ENCODE results near the gene APAF1. TPM values are rescaled to one million over a fixed set of nuclear protein-coding genes. Genes with fewer than 3 reads are reported as not detected.
"Not testable (repeated sequence)": the region's sequence is repeated elsewhere in the genome, so short reads cannot be mapped to it uniquely, and the experiment has no call there.

APAF1 gene
- total RNA-seq, 2 donors from 2014 or later: 31.4 to 33.1 TPM

DNA sequence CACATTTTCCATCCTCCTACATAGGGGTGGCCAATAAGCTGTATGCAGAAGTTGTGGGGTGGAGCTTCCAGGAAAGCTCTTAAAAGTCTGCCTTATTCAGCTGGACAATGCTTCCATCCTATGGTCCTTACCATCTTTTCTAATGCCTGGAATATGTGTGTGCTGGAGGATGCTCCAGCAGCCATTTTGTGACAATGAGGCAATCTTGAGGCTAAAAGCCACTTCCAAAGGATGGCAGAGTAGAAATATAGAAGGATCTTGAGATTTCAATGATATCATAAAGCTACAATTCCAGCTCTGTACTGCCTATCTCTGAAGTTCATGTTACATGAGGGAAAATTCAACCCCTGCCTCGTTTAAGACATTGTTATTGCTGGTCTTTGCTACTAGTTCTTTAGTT lies 95.7 kb downstream of the APAF1 start:
- DNase-seq (ENCODE audit: low spot score in 2 of 2): no peak
- ATAC-seq: no peak
- Mint-ChIP-seq H3K27ac (peak overlapping the region; percentile 87 to 94), H3K36me3 (peaks cover 4 to 14% of the 10 kb centered on the region in 2 donors), H3K9me3 (no peaks in the 10 kb centered on the region)

DNA sequence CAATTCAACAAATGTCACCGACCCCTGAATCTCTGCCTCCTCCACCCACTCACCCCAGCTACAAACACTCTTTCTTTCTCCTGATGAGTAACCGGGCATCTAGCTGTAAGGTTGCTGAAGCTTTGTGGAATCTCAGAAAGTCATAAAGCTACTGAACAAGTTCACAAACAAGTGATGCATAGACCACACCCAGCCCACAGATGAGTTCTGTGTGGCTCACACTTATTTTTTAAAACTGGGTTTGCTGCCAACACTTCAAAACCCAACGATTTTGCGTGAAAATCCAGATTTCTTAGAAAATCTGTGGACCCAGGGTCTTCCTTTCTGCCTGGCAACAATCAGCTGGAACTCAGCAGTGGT lies 96.1 kb downstream of the APAF1 start:
- ATAC-seq: peak; percentile 76 to 88

DNA sequence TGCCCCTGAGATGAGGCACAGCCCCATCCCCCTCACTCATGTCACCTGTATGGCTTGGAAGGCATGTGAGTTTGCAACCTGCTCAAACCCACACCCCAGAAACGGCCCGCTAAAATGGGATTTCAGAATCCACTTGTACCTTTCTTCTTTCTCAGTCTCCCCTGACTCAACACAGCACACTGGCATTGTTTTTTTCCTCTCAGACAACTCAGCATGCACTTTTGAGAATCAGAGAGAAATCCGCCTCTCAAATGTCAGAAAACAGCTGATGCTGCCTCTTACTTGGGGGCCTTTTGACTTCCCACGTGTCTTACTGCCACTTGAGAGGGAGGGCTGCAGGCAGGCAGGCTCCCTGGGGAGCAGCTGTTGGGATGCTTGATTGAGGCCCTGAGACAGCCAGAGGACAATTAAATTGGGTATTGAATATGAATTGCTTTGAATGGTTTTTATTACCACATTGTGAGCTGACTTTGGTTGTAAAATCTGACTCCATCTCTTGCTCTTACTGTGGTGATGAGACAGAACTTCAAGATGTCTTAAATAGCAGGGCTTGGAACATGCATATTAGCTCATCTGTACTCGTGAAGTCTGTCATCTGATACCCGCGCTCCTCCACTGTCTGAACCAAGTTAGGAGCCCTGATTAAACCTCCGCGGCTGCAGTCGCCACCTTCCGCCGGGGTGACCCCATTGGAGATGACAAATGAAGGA lies 96.6 kb downstream of the APAF1 start:
- no peaks in the 10 kb centered on the region for H3K9me3 Mint-ChIP-seq
- peaks cover 4 to 6% of the 10 kb centered on the region in 2 donors for H3K36me3 Mint-ChIP-seq
- DNase-seq (ENCODE audit: low spot score in 2 of 2) (peak in 1 of 2 donors; percentile 50), ATAC-seq (peak; percentile 45 to 71)
- H3K27ac Mint-ChIP-seq: peak overlapping the region; percentile 87 to 94

More for the DNA sequence above, 96.1 kb downstream of the APAF1 start:
- Mint-ChIP-seq H3K36me3 (peaks cover 4 to 9% of the 10 kb centered on the region in 2 donors), H3K27ac (peak overlapping the region; percentile 87 to 94), H3K9me3 (no peaks in the 10 kb centered on the region)
- peak in 1 of 2 donors; percentile 58 for DNase-seq (ENCODE audit: low spot score in 2 of 2)

DNA sequence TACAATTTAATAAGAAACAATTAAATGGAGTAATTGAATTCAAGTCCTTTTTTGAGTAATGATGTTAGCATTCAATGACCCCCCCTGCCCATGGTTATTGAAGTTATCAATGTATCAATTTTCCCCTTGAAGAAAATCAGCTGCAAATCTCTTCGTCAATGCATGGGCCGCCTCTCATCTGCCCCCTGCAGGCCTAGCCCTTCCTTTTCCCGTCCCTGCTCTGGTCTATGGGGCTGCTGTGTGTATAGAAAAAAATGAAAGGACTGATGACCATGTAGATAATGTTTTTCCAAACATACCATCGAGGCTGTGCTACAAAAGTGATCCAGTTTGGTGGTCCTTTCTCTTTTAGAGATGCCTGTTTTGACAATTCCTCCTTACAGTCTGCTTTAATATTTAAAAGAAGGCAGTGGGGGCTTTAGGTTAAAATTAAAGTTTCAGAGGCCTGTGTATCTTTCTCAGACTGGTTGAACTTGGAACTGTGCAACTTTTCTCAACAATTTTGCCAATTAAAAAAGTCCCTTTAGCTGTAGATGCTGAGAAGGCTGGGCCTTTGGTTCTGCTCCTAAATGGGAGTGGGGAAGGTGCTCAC lies 98.4 kb downstream of the APAF1 start:
- ATAC-seq (no peak), DNase-seq (ENCODE audit: low spot score in 2 of 2) (peak in 1 of 2 donors; percentile 62)
- Mint-ChIP-seq H3K36me3 (peaks cover 4 to 6% of the 10 kb centered on the region in 2 donors), H3K9me3 (no peaks in the 10 kb centered on the region), H3K27ac (no peak overlapping the region)

DNA sequence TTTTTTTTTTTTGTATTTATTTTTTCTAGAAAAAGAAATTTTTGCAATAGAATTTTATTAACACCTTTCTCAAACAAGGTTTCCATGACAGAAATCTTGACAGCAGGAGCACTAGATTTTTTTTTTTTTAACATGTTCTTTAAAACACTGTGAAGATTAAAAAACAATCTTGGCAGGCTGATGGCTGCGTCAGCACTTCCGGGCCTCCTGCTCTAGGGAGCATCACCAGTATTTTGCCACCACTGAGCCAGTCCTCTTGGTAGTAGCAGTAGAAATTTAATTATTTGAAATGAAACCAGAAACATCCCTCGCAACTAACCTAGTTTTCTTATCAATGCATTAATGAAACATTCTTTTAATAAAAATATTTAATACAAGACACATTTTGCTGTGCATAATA lies 99.6 kb downstream of the APAF1 start:
- DNase-seq (ENCODE audit: low spot score in 2 of 2) (no peak), ATAC-seq (no peak)
- H3K9me3 Mint-ChIP-seq: no peaks in the 10 kb centered on the region
- peaks cover 4 to 6% of the 10 kb centered on the region in 2 donors for H3K36me3 Mint-ChIP-seq
- no peak overlapping the region for H3K27ac Mint-ChIP-seq

GRCh38 chr12:98745578-98746391 lies 100.7 kb downstream of the APAF1 start:
- H3K27ac Mint-ChIP-seq: no peak overlapping the region
- H3K36me3 Mint-ChIP-seq: peaks cover under 1% of the 10 kb centered on the region in 2 donors
- ATAC-seq (peak; percentile 16 to 49), DNase-seq (ENCODE audit: low spot score in 2 of 2) (peak in 1 of 2 donors; percentile 26)
- H3K9me3 Mint-ChIP-seq: no peaks in the 10 kb centered on the region

GRCh38 chr12:98748463-98748862 lies 103.4 kb downstream of the APAF1 start:
- H3K9me3 Mint-ChIP-seq: no peaks in the 10 kb centered on the region
- DNase-seq (ENCODE audit: low spot score in 2 of 2) (no peak), ATAC-seq (no peak)
- no peaks in the 10 kb centered on the region for H3K36me3 Mint-ChIP-seq
- no peak overlapping the region for H3K27ac Mint-ChIP-seq

- ATAC-seq (no peak), DNase-seq (ENCODE audit: low spot score in 2 of 2) (no peak)
- Mint-ChIP-seq H3K36me3 (no peaks in the 10 kb centered on the region), H3K27ac (no peak overlapping the region), H3K9me3 (no peaks in the 10 kb centered on the region)
Observed at GRCh38 chr12:98750511-98750910, 105.4 kb downstream of the APAF1 start.

DNA sequence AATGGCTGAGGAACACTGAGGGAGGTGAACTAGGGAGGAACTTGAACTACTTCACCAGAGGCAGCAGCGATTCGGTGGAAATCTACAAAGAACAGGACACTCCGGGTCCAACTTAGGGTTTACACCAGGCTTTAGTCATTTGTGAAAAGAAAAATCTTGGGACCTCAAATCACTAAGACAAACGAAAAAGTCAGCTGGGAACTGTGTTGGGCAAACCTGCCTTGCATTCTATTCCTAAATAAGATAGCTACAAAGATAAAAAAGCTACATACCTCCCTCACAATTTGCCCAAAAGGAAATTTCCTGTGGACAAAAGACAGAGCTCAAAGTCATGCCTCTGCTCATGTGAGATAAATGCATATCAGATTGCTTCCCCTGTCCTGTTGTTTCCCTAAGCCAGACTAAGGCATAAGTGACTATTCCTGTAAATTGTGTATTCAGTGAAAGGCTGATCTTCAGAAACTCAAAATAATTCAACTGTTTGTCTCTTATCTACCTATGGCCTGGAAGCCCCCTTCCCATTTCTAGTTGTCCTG lies 106.6 kb downstream of the APAF1 start:
- ATAC-seq (no peak), DNase-seq (ENCODE audit: low spot score in 2 of 2) (no peak)
- Mint-ChIP-seq H3K36me3 (no peaks in the 10 kb centered on the region), H3K9me3 (no peaks in the 10 kb centered on the region), H3K27ac (no peak overlapping the region)

DNA sequence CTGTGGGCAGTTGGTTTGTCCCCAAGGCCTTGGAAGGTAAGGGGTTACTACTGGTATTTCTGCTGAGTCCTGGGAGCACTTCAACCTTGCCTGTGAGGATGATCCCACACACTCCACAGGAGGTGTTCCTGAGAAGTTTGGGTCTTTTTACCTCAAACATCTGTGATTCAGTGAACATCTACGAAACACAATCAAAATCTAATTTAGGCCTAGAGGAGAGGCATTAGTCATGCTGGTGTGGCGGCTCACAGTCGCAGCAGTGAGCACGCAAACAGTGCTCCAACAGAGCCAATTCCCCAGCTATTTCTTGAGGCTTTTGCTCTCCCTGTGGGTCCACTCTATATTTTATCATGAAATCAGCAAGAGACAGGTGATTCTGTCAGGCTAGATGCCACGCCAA lies 107.6 kb downstream of the APAF1 start:
- H3K27ac Mint-ChIP-seq: no peak overlapping the region
- no peaks in the 10 kb centered on the region for H3K36me3 Mint-ChIP-seq
- ATAC-seq (no peak), DNase-seq (ENCODE audit: low spot score in 2 of 2) (no peak)
- no peaks in the 10 kb centered on the region for H3K9me3 Mint-ChIP-seq

- Mint-ChIP-seq H3K36me3 (no peaks in the 10 kb centered on the region), H3K27ac (no peak overlapping the region), H3K9me3 (no peaks in the 10 kb centered on the region)
- DNase-seq (ENCODE audit: low spot score in 2 of 2): no peak
- peak; percentile 77 to 89 for ATAC-seq
Observed at GRCh38 chr12:98754095-98754494, 109.0 kb downstream of the APAF1 start.

DNA sequence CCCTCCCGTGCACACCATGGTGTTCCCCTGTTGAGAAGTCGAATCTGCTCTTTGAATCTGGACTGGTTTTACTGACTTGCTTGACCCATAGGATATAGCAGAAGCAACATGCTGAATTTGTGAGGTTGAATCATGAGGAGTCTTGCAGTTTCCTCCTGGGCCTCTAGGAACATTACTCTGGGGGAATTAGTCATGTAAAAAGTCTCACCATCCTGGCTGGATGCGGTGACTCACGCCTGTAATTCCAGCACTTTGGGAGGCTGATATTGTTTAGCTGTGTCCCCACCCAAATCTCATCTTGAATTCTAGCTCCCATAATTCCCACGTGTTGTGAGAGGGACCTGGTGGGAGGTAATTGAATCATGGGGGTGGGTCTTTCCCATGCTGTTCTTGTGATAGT lies 110.8 kb downstream of the APAF1 start:
- H3K9me3 Mint-ChIP-seq; ATAC-seq; DNase-seq (ENCODE audit: low spot score in 2 of 2); H3K36me3 Mint-ChIP-seq; H3K27ac Mint-ChIP-seq: not testable (repeated sequence)

- no peaks in the 10 kb centered on the region for H3K9me3 Mint-ChIP-seq
- H3K27ac Mint-ChIP-seq: no peak overlapping the region
- H3K36me3 Mint-ChIP-seq: no peaks in the 10 kb centered on the region
- DNase-seq (ENCODE audit: low spot score in 2 of 2): no peak
- ATAC-seq: no peak
Observed at GRCh38 chr12:98757455-98757854, 112.4 kb downstream of the APAF1 start.

GRCh38 chr12:98758331-98758730 lies 113.2 kb downstream of the APAF1 start:
- Mint-ChIP-seq H3K36me3 (no peaks in the 10 kb centered on the region), H3K27ac (no peak overlapping the region), H3K9me3 (no peaks in the 10 kb centered on the region)
- ATAC-seq: no peak
- no peak for DNase-seq (ENCODE audit: low spot score in 2 of 2)

- no peak overlapping the region for H3K27ac Mint-ChIP-seq
- H3K9me3 Mint-ChIP-seq: no peaks in the 10 kb centered on the region
- DNase-seq (ENCODE audit: low spot score in 2 of 2) (no peak), ATAC-seq (no peak)
- H3K36me3 Mint-ChIP-seq: no peaks in the 10 kb centered on the region
Observed at GRCh38 chr12:98763656-98764055, 118.6 kb downstream of the APAF1 start.

DNA sequence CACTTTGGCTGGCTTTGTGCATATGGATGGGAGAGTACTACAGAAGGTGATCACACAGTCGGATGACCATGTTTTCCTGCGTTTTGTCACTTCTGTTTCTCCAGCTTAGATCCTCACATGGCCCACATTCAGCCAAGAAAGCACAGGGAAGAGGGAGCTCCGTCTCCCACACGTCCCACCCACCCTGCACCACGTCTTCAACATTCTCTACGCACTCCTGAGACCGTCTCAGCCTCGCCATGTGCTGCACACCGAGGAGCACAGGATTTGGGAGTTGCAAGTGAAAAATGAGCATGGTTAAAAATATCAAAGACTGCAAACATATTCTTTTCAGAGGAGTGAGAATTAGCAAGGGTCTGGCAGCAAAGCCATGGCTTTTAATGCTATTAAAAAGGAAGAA lies 122.2 kb downstream of the APAF1 start:
- DNase-seq (ENCODE audit: low spot score in 2 of 2): no peak
- H3K36me3 Mint-ChIP-seq: peaks cover 0 to 3% of the 10 kb centered on the region in 2 donors
- ATAC-seq: no peak
- H3K27ac Mint-ChIP-seq: no peak overlapping the region
- peaks cover 0 to 3% of the 10 kb centered on the region in 2 donors for H3K9me3 Mint-ChIP-seq

DNA sequence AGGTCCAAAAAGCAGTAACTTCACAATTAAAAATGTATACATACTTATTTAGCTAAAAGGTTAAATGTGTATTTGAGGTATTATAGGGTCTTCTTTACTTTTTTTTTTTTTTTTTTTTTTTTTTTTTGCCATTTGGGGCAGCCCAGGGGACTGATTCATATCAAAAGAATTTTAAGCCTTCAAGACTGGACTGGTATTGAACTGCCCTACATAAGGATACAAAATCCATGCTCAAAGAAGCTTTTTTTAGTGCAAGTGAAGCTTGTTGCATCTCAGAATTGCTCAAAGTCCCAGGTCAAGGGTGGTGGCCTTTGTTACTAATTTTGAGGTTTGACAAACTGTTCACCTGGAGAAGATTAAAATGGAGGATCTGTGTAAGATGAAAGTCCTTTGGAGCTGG lies 124.0 kb downstream of the APAF1 start:
- Mint-ChIP-seq H3K9me3 (peaks cover 0 to 5% of the 10 kb centered on the region in 2 donors), H3K36me3 (peaks cover 0 to 5% of the 10 kb centered on the region in 2 donors), H3K27ac (no peak overlapping the region)
- no peak for ATAC-seq
- DNase-seq (ENCODE audit: low spot score in 2 of 2): no peak
